ENCODE measurements around the gene APEH. TPM values are rescaled to one million over a fixed set of nuclear protein-coding genes. Genes with fewer than 3 reads are reported as not detected.
A peak's percentile ranks its signal among the peaks of the same experiment; 100 is the strongest.

APEH gene
- total RNA-seq, 1 experiment from 2014 or later, result 273 TPM

GRCh38 chr3:49666592-49666991 lies 7.6 kb upstream of the APEH start:
- ATAC-seq, result peak; percentile 7; the same call in 1 of the 2 replicates
- ChIA-PET CTCF (interaction anchor here (0.6 to 5.8 kb wide), 4 partner anchors 10 to 127 kb away, joined by 4 to 69 read pairs (median 4); no protein-coding TSS in a partner anchor), POLR2A (interaction anchor here (0.5 kb wide), 1 partner anchor 102 kb away, joined by 5 read pairs; no protein-coding TSS in a partner anchor)
- H3K27me3 Mint-ChIP-seq (ENCODE audit: low read depth), result no peaks in the 10 kb centered on the region
- peaks cover 19% of the 10 kb centered on the region for H3K4me1 Mint-ChIP-seq
- H3K36me3 Mint-ChIP-seq, result no peaks in the 10 kb centered on the region
- DNase-seq (ENCODE audit: low spot score), result peak; percentile 22
- no peaks in the 10 kb centered on the region for H3K9me3 Mint-ChIP-seq
- TF ChIP-seq E2F4 (CRISPR knock-in tag; IDR thresholded peaks at IDR 0.05; ENCODE audit: borderline replicate concordance, low read depth) (no peak), ZNF532 (CRISPR knock-in tag; IDR thresholded peaks at IDR 0.05; ENCODE audit: borderline replicate concordance) (no peak), HMGA2 (CRISPR knock-in tag; IDR thresholded peaks at IDR 0.05) (no peak), ERG (CRISPR knock-in tag; IDR thresholded peaks at IDR 0.05) (no peak), CREM (CRISPR knock-in tag; IDR thresholded peaks at IDR 0.05) (no peak), GTF2I (CRISPR knock-in tag; conservative IDR thresholded peaks at IDR 0.05) (no peak), ZNF263 (CRISPR knock-in tag; IDR thresholded peaks at IDR 0.05; ENCODE audit: low read depth) (no peak), CDX4 (CRISPR knock-in tag; IDR thresholded peaks at IDR 0.05; ENCODE audit: borderline replicate concordance) (no peak), JUN (CRISPR knock-in tag; IDR thresholded peaks at IDR 0.05) (no peak), ZNF232 (CRISPR knock-in tag; IDR thresholded peaks at IDR 0.05) (no peak), ZBTB21 (CRISPR knock-in tag; IDR thresholded peaks at IDR 0.05; ENCODE audit: borderline replicate concordance) (no peak), RELA (CRISPR knock-in tag; IDR thresholded peaks at IDR 0.05; ENCODE audit: borderline replicate concordance) (no peak), ZNF396 (CRISPR knock-in tag; IDR thresholded peaks at IDR 0.05; ENCODE audit: borderline replicate concordance) (no peak), ATF1 (CRISPR knock-in tag; IDR thresholded peaks at IDR 0.05) (no peak), NR2C2 (CRISPR knock-in tag; IDR thresholded peaks at IDR 0.05) (no peak)
- TF ChIP-seq, protein P1, sequence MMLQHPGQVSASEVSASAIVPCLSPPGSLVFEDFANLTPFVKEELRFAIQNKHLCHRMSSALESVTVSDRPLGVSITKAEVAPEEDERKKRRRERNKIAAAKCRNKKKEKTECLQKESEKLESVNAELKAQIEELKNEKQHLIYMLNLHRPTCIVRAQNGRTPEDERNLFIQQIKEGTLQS (CRISPR knock-in tag; conservative IDR thresholded peaks at IDR 0.05), result no peak
- TF ChIP-seq, protein P2, sequence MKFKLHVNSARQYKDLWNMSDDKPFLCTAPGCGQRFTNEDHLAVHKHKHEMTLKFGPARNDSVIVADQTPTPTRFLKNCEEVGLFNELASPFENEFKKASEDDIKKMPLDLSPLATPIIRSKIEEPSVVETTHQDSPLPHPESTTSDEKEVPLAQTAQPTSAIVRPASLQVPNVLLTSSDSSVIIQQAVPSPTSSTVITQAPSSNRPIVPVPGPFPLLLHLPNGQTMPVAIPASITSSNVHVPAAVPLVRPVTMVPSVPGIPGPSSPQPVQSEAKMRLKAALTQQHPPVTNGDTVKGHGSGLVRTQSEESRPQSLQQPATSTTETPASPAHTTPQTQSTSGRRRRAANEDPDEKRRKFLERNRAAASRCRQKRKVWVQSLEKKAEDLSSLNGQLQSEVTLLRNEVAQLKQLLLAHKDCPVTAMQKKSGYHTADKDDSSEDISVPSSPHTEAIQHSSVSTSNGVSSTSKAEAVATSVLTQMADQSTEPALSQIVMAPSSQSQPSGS (CRISPR knock-in tag; IDR thresholded peaks at IDR 0.05; ENCODE audit: borderline replicate concordance, low read depth), result no peak
- TF ChIP-seq, protein P3, sequence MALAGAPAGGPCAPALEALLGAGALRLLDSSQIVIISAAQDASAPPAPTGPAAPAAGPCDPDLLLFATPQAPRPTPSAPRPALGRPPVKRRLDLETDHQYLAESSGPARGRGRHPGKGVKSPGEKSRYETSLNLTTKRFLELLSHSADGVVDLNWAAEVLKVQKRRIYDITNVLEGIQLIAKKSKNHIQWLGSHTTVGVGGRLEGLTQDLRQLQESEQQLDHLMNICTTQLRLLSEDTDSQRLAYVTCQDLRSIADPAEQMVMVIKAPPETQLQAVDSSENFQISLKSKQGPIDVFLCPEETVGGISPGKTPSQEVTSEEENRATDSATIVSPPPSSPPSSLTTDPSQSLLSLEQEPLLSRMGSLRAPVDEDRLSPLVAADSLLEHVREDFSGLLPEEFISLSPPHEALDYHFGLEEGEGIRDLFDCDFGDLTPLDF (CRISPR knock-in tag; IDR thresholded peaks at IDR 0.05), result no peak
- TF ChIP-seq, protein P4, sequence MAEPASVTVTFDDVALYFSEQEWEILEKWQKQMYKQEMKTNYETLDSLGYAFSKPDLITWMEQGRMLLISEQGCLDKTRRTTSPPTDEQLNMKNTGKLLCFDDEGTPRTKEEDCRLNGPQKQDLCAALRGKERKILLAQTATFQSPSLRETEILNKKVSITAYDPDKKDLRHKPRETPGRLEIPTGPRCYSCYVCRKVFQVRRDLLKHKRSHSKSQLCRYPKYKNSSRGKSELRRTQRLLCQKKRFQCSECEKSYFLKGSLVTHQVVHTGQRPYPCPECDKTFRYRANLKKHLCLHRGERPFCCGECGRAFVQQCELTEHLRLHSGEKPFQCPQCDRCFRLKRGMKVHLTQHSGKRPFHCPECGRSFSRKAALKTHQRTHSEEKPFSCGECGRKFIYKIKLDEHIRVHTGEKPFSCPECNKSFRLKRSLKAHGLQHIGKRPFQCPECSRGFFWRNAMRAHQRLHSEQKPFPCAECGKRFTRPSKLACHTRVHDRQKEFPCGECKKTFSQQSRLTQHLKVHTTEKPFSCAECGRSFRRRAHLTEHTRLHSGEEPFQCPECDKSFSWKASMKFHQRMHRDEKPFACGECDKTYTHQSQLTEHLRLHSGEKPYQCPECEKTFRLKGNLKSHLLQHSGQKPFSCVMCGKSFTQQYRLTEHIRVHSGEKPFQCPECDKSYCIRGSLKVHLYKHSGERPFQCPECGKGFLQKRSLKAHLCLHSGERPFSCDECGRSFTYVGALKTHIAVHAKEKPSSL (CRISPR knock-in tag; conservative IDR thresholded peaks at IDR 0.05), result no peak
- no peak overlapping the region for H3K4me3 Mint-ChIP-seq
- peak overlapping the region; percentile 65; the same call in 1 of the 2 replicates for H3K27ac Mint-ChIP-seq
